Right kidney (tissue), 1 donor: Measurements from ENCODE around the gene ATXN1.
"Not testable (repeated sequence)": the region's sequence is repeated elsewhere in the genome, so short reads cannot be mapped to it uniquely, and the experiment has no call there.

Experiments used
- DNase-seq: peaks from one replicate; pipeline ENCODE4 v3.0.0-alpha.2; 2016

The ATXN1 gene

GRCh38 chr6:16274483-16274882, 486.8 kb downstream of the ATXN1 start:
- no peak for DNase-seq

- DNase-seq, result no peak
These were observed 488.0 kb downstream of the ATXN1 start for GRCh38 chr6:16273256-16273655.

- no peak for DNase-seq
These were observed 489.1 kb downstream of the ATXN1 start for GRCh38 chr6:16272201-16272600.

- DNase-seq, result no peak
These were observed 489.8 kb downstream of the ATXN1 start for GRCh38 chr6:16271428-16271827.

GRCh38 chr6:16270178-16270794, 491.0 kb downstream of the ATXN1 start:
- DNase-seq, result no peak

- not testable (repeated sequence) for DNase-seq
These were observed 491.7 kb downstream of the ATXN1 start for GRCh38 chr6:16269442-16270070.

GRCh38 chr6:16267428-16268263, 493.6 kb downstream of the ATXN1 start:
- DNase-seq, result no peak

- DNase-seq, result no peak
These were observed 495.6 kb downstream of the ATXN1 start for GRCh38 chr6:16265351-16266341.

GRCh38 chr6:16264785-16265184, 496.5 kb downstream of the ATXN1 start:
- no peak for DNase-seq

GRCh38 chr6:16263464-16264099, 497.7 kb downstream of the ATXN1 start:
- not testable (repeated sequence) for DNase-seq

- not testable (repeated sequence) for DNase-seq
These were observed 498.5 kb downstream of the ATXN1 start for GRCh38 chr6:16262773-16263172.

- not testable (repeated sequence) for DNase-seq
These were observed 500.7 kb downstream of the ATXN1 start for GRCh38 chr6:16260602-16261001.

GRCh38 chr6:16259604-16260003, 501.7 kb downstream of the ATXN1 start:
- DNase-seq, result not testable (repeated sequence)

GRCh38 chr6:16258709-16259075, 502.6 kb downstream of the ATXN1 start:
- DNase-seq, result no peak

GRCh38 chr6:16257999-16258708, 503.1 kb downstream of the ATXN1 start:
- peak; percentile 51 for DNase-seq

GRCh38 chr6:16256781-16257180, 504.5 kb downstream of the ATXN1 start:
- no peak for DNase-seq

- DNase-seq, result no peak
These were observed 506.7 kb downstream of the ATXN1 start for GRCh38 chr6:16254535-16254934.

GRCh38 chr6:16253399-16254144, 507.7 kb downstream of the ATXN1 start:
- no peak for DNase-seq

- no peak for DNase-seq
These were observed 508.5 kb downstream of the ATXN1 start for GRCh38 chr6:16252686-16253299.

GRCh38 chr6:16251706-16252105, 509.6 kb downstream of the ATXN1 start:
- DNase-seq, result no peak
